Kidney (tissue), 14 donors: ENCODE measurements around the gene MAP2K4. TPM values are rescaled to one million over a fixed set of nuclear protein-coding genes. Genes with fewer than 3 reads are reported as not detected.
A peak's percentile ranks its signal among the peaks of the same experiment; 100 is the strongest.

Experiments used
- DNase-seq, 5 donors: peaks; one replicate each; pipeline ENCODE4 v3.0.0-alpha.2; 2013 to 2020
- FAIRE-seq: peaks from 2 replicates; lab custom pipeline; 2012; peaks lifted over from hg19 to GRCh38; lab: Jason Lieb, UNC
- H3K27ac ChIP-seq, 2 donors: one replicate each; pipeline ENCODE4 v1.7.0; 2013; ENCODE audit warnings: low read depth in 2 of 2, low read length in 2 of 2, inconsistent platforms in 1 of 2
- H3K27me3 ChIP-seq: one replicate; pipeline ENCODE4 v1.7.1; 2013; ENCODE audit warnings: low read length, inconsistent platforms; ENCODE audit not compliant: control insufficient read depth, insufficient read depth
- H3K36me3 ChIP-seq, 3 donors: one replicate each; pipeline versions ENCODE4 v1.7.0 to v1.7.1; 2013; ENCODE audit warnings: low read length in 3 of 3, control low read depth in 1 of 3, inconsistent platforms in 1 of 3; ENCODE audit not compliant: insufficient read depth in 3 of 3, control insufficient read depth in 2 of 3
- H3K4me1 ChIP-seq, 3 donors: one replicate each; pipeline versions ENCODE4 v1.7.0 to v1.7.1; 2013; ENCODE audit warnings: low read length in 3 of 3, inconsistent platforms in 1 of 3, low read depth in 1 of 3; ENCODE audit not compliant: control insufficient read depth in 2 of 3, insufficient read depth in 2 of 3
- H3K4me3 ChIP-seq, 3 donors: one replicate each; pipeline versions ENCODE4 v1.7.0 to v1.8.1; 2013; ENCODE audit warnings: low read length in 3 of 3, control low read depth in 1 of 3, inconsistent platforms in 1 of 3
- H3K9ac ChIP-seq, 3 donors: one replicate each; pipeline versions ENCODE4 v1.7.0 to v1.7.1; 2013; ENCODE audit warnings: low read length in 3 of 3, control low read depth in 1 of 3, inconsistent platforms in 1 of 3
- H3K9me3 ChIP-seq, 3 donors: one replicate each; pipeline versions ENCODE4 v1.7.0 to v1.7.1; 2013; ENCODE audit warnings: low read length in 3 of 3, control low read depth in 1 of 3, inconsistent platforms in 1 of 3; ENCODE audit not compliant: control insufficient read depth in 2 of 3, insufficient read depth in 1 of 3
- CTCF ChIP-seq: IDR thresholded peaks from 3 replicates; pipeline ENCODE4 v1.5.1; 2012; ENCODE audit warnings: mild to moderate bottlenecking, moderate library complexity, borderline replicate concordance; ENCODE audit not compliant: insufficient read depth; ENCODE audit errors: extremely low read depth
- intact Hi-C: fragments of 100-400 bp; cut with DNase I; formaldehyde crosslinking; loops from one replicate; pipeline ENCODE4 v1.11.1; 2022
- polyA plus RNA-seq: library from polyadenylated mRNA; stranded (reverse); fragments of 350-450 nt; fragmentation: Illumina TruSeq; extraction: RNeasy Lipid Tissue Mini Kit (QIAGEN cat#74804); gene quantifications from one replicate; pipeline ENCODE4 v1.2.3, GENCODE V29; 2014; ENCODE audit warnings: low read depth, low replicate concordance; ENCODE audit not compliant: insufficient read depth
- total RNA-seq: library from RNA; stranded (reverse); fragmentation: NEBNext Ultra II Directional; extraction: Animal tissue kit (Norgen Biotek cat#: 25700); gene quantifications from one replicate; pipeline ENCODE4 v1.2.1, GENCODE V29; 2021
- donor health status: control.
- donor health status: control.
- donor health status: control.
- donor health status: control.
- donor health status: control.
- donor health status: DM: yes; HTN: yes; CAD: no.
- donor health status: Normal renal cell carcinoma (clear cell type).

MAP2K4 gene
- total and polyA plus RNA-seq, 2 donors from 2014 or later, result 14.2 to 36.1 TPM

- H3K9me3 ChIP-seq, result no peaks in the 10 kb centered on the region
- H3K27me3 ChIP-seq, result no peaks in the 10 kb centered on the region
- intact Hi-C loops, result no loop called here
- H3K36me3 ChIP-seq, result peaks cover 0 to 6% (median 0%) of the 10 kb centered on the region in 3 donors
- no peak for TF ChIP-seq CTCF
- no peaks in the 10 kb centered on the region for H3K4me1 ChIP-seq
- H3K27ac ChIP-seq, result no peak overlapping the region
- H3K9ac ChIP-seq, result no peak overlapping the region
- FAIRE-seq, result no peak
- no peak for DNase-seq
- H3K4me3 ChIP-seq, result no peak overlapping the region
Observed at GRCh38 chr17:12074346-12074745, 53.7 kb downstream of the MAP2K4 start.

- no peaks in the 10 kb centered on the region for H3K9me3 ChIP-seq
- H3K4me1 ChIP-seq, result no peaks in the 10 kb centered on the region
- DNase-seq (no peak), FAIRE-seq (no peak)
- TF ChIP-seq CTCF, result no peak
- H3K27me3 ChIP-seq, result no peaks in the 10 kb centered on the region
- H3K4me3 ChIP-seq, result no peak overlapping the region
- H3K36me3 ChIP-seq, result peaks cover 0 to 6% (median 0%) of the 10 kb centered on the region in 3 donors
- no peak overlapping the region for H3K27ac ChIP-seq
- intact Hi-C loops, result no loop called here
- H3K9ac ChIP-seq, result no peak overlapping the region
Observed at GRCh38 chr17:12077773-12078172, 57.1 kb downstream of the MAP2K4 start.

- H3K4me1 ChIP-seq, result no peaks in the 10 kb centered on the region
- intact Hi-C loops, result no loop called here
- DNase-seq, result no peak
- peaks cover 0 to 9% (median 0%) of the 10 kb centered on the region in 3 donors for H3K36me3 ChIP-seq
- no peak overlapping the region for H3K27ac ChIP-seq
- no peak for FAIRE-seq
- H3K9me3 ChIP-seq, result no peaks in the 10 kb centered on the region
- H3K4me3 ChIP-seq, result no peak overlapping the region
- TF ChIP-seq CTCF, result no peak
- H3K9ac ChIP-seq, result no peak overlapping the region
- no peaks in the 10 kb centered on the region for H3K27me3 ChIP-seq
Observed at GRCh38 chr17:12078791-12079190, 58.1 kb downstream of the MAP2K4 start.

- FAIRE-seq, result no peak
- peak in 1 of 5 donors; percentile 66 for DNase-seq
Observed at GRCh38 chr17:12081720-12082119, 61.0 kb downstream of the MAP2K4 start.

More at GRCh38 chr17:12081720-12082119, 61.0 kb downstream of the MAP2K4 start:
- H3K27ac ChIP-seq, result no peak overlapping the region
- H3K27me3 ChIP-seq, result no peaks in the 10 kb centered on the region
- TF ChIP-seq CTCF, result no peak
- H3K36me3 ChIP-seq, result peaks cover 0 to 6% (median 0%) of the 10 kb centered on the region in 3 donors
- H3K9ac ChIP-seq, result no peak overlapping the region
- H3K9me3 ChIP-seq, result no peaks in the 10 kb centered on the region
- intact Hi-C loops, result no loop called here
- H3K4me3 ChIP-seq, result no peak overlapping the region
- H3K4me1 ChIP-seq, result peaks cover 0 to 7% (median 2%) of the 10 kb centered on the region in 3 donors
